Pancreas (tissue), 10 donors: ENCODE measurements around the gene TM7SF2. TPM values are rescaled to one million over a fixed set of nuclear protein-coding genes. Genes with fewer than 3 reads are reported as not detected.
A peak's percentile ranks its signal among the peaks of the same experiment; 100 is the strongest.

Experiments
- ATAC-seq, 4 donors: fragments of 200-7000 bp; cut with Tn5 transposase; one replicate each; pipeline versions ENCODE4 v1.8.0 to v1.9.1; 2020; ENCODE audit warnings: mild to moderate bottlenecking in 4 of 4, moderate library complexity in 4 of 4
- DNase-seq, 6 donors: peaks; one replicate each; pipeline ENCODE4 v3.0.0-alpha.2; 2020
- FAIRE-seq: peaks from 2 replicates; lab custom pipeline; 2012; peaks lifted over from hg19 to GRCh38; lab: Jason Lieb, UNC
- H3K27ac ChIP-seq, 4 donors: fragments of 200-600 bp; sonication (generic); 1 replicate in 3 of 4; 2 replicates in 1 of 4; pipeline versions ENCODE4 v1.5.0 to v1.8.0; 2020
- H3K27me3 ChIP-seq, 4 donors: fragments of 200-600 bp; one replicate each; pipeline ENCODE4 v1.8.0; 2021
- H3K36me3 ChIP-seq, 3 donors: fragments of 200-600 bp; sonication (generic) in 1 of 3; one replicate each; pipeline versions ENCODE4 v1.5.0 to v1.8.0; 2020 to 2021
- H3K4me1 ChIP-seq, 3 donors: fragments of 200-600 bp; one replicate each; pipeline ENCODE4 v1.8.0; 2021
- H3K4me3 ChIP-seq, 4 donors: fragments of 200-600 bp; sonication (generic) in 2 of 4; one replicate each; pipeline versions ENCODE4 v1.5.0 to v1.8.0; 2020 to 2021
- H3K9me3 ChIP-seq, 4 donors: fragments of 200-600 bp; one replicate each; pipeline ENCODE4 v1.8.0; 2021
- WGBS, 2 donors: extraction: QIAGEN DNeasy Blood & Tissue Kit; methylation state at CpG; one replicate each; pipeline ENCODE4 v1.1.7; 2013; 5-methylcytosine and 5-hydroxymethylcytosine counted together
- intact Hi-C, 3 donors: fragments of 100-400 bp; cut with DNase I; formaldehyde crosslinking; loops; one replicate each; pipeline versions ENCODE4 v1.11.1 to v1.14.2; 2022
- polyA plus RNA-seq, 2 donors: library from polyadenylated mRNA; stranded (reverse); fragments of 200-250 nt; gene quantifications; one replicate each; pipeline ENCODE4 v1.2.3, GENCODE V29; 2013
- total RNA-seq, 6 donors: library from RNA; stranded (reverse); fragmentation: NEBNext Ultra II Directional in 4 of 6; extraction: Animal tissue kit (Norgen Biotek cat#: 25700) in 4 of 6; gene quantifications; one replicate each; pipeline versions ENCODE4 v1.2.1 to v1.2.4, GENCODE V29; 2021 to 2023
- TF ChIP-seq, protein P1 (sequence below), 4 donors: fragments of 200-600 bp; sonication (generic) in 3 of 4; IDR thresholded peaks; one replicate each; pipeline versions ENCODE4 v1.5.0 to v1.8.0; 2021; ENCODE audit warnings: antibody characterized with exemption in 4 of 4
- donor health status: healthy with polysubstance abuse.
- donor health status: DM: no; HTN: no; CAD: no; lungs with moderate emphysema.
- donor health status: DM: no; HTN: no; CAD: no.
- donor health status: control.
- donor health status: control.
- donor health status: Bipolar disorder and iron deficiency.
- donor health status: DM: yes; HTN: yes; CAD: no.
- donor health status: DM: no; HTN: no; CAD: no.
- donor health status: DM: no; HTN: no; CAD: no.
- donor health status: DM: yes; HTN: yes; CAD: no.

The TM7SF2 gene
- total and polyA plus RNA-seq, 8 donors, result 12.8 to 203 (median 60.6) TPM

DNA sequence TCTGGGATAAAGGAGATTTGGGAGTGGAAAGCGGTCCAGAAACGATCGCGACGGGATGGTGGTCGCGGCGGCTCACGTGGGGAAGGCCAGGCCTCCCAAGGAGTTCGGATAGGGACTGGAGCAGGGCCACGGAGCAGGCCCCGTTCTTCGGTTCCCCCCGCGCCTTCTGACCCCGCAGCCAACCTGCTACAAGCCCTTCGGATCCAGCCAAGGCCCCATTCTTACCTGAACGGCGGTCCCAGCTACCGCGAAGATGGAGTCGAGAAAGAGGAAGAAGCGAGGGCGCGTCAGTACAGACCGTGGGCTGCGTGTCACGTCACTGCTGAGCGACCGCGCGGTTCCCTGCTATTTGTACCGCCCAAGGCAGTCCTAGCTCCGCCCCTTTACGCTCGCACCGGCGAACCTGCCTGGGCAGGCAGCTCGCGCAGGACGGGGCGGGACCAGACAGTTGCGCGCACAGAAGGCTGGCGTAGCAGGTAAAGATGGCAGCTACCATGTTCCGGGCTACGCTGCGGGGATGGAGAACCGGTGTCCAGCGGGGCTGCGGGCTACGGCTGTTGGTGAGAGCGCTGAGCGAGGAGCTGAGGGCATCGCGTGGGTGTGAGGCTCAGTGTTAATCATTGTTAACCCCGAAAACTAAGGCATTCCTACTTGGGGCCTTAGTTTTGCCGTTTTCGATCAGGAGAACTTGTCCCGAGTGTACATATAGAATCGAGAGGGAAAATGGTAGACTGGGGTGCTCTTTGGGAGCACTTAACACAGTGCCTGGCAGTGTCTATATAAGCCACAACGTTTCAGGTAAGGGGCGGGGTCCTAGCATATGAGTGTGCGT lies 10.4 kb downstream of the TM7SF2 start, which contains the start of the genes FAU and MRPL49:
TSS of gene FAU (minus strand) at position 270 of the 832 bp plus-strand sequence. CDS start 321 bp downstream, outside the sequence.
TSS of gene MRPL49 (plus strand) at position 457 of the 832 bp plus-strand sequence. CDS start at position 483, 26 bp downstream.
- Histone ChIP-seq H3K4me3 (peak within 1 kb of the TSS; percentile 63 to 95 (median 78)), H3K36me3 (peaks cover 3 to 36% (median 22%) of the 10 kb centered on the region in 3 donors), H3K27me3 (no peaks in the 10 kb centered on the region), H3K4me1 (peaks cover 3 to 13% (median 7%) of the 10 kb centered on the region in 3 donors), H3K9me3 (no peaks in the 10 kb centered on the region), H3K27ac (peak within 1 kb of the TSS; percentile 77 to 90 (median 84))
- FAIRE-seq, result no peak
- intact Hi-C loops, result no loop called here
- TF ChIP-seq, protein P1, sequence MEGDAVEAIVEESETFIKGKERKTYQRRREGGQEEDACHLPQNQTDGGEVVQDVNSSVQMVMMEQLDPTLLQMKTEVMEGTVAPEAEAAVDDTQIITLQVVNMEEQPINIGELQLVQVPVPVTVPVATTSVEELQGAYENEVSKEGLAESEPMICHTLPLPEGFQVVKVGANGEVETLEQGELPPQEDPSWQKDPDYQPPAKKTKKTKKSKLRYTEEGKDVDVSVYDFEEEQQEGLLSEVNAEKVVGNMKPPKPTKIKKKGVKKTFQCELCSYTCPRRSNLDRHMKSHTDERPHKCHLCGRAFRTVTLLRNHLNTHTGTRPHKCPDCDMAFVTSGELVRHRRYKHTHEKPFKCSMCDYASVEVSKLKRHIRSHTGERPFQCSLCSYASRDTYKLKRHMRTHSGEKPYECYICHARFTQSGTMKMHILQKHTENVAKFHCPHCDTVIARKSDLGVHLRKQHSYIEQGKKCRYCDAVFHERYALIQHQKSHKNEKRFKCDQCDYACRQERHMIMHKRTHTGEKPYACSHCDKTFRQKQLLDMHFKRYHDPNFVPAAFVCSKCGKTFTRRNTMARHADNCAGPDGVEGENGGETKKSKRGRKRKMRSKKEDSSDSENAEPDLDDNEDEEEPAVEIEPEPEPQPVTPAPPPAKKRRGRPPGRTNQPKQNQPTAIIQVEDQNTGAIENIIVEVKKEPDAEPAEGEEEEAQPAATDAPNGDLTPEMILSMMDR (IDR thresholded peaks at IDR 0.05), result no peak
- peak; percentile 79 to 89 (median 81) for ATAC-seq
- 0% methylated on average over 60 to 64 of the region's 64 CpGs for WGBS, 2 donors
- peak; percentile 98 to 99 (median 98) for DNase-seq

DNA sequence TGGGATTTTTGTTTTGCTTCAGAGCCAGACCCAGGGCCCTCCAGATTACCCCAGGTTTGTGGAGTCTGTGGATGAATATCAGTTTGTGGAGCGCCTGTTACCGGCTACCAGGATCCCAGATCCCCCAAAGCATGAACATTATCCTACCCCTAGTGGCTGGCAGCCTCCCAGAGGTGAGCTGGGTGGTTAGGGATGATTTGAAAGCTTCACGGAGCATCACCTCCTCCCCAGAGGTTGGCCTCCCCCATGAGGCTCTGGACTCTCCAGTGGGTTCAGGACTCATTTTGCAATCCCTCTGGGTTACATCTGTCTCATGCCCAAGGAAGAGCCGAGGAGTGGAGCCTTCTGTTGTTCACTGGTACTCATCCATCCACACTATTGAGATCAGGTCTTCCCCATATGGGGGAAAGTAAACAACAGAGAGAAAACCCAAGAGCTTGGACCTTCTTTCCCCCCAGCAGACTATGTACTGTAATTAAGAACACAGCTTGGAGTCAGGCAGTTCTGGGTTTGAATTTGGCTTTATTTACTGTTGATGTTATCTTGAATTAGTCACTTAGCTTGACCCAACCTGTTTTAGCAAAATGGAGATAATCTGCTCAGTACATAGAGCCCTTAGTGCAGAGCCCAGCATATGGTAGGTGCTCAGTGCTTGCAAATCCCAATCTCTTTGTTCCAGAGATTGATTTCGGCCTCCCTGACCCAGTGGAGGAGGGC lies 13.0 kb downstream of the TM7SF2 start:
- peak in 1 of 6 donors; percentile 2 for DNase-seq
- no peak overlapping the region for H3K27ac ChIP-seq
- WGBS, 2 donors, result 82 to 85% methylated on average over 5 of the region's 5 CpGs
- no peak for ATAC-seq
- intact Hi-C loops, result no loop called here
- FAIRE-seq, result no peak
- TF ChIP-seq, protein P1 (IDR thresholded peaks at IDR 0.05), result no peak
- H3K4me1 ChIP-seq, result peaks cover 3 to 13% (median 7%) of the 10 kb centered on the region in 3 donors
- H3K27me3 ChIP-seq, result no peaks in the 10 kb centered on the region
- no peak overlapping the region for H3K4me3 ChIP-seq
- H3K9me3 ChIP-seq, result no peaks in the 10 kb centered on the region
- peaks cover 7 to 52% (median 41%) of the 10 kb centered on the region in 3 donors for H3K36me3 ChIP-seq

DNA sequence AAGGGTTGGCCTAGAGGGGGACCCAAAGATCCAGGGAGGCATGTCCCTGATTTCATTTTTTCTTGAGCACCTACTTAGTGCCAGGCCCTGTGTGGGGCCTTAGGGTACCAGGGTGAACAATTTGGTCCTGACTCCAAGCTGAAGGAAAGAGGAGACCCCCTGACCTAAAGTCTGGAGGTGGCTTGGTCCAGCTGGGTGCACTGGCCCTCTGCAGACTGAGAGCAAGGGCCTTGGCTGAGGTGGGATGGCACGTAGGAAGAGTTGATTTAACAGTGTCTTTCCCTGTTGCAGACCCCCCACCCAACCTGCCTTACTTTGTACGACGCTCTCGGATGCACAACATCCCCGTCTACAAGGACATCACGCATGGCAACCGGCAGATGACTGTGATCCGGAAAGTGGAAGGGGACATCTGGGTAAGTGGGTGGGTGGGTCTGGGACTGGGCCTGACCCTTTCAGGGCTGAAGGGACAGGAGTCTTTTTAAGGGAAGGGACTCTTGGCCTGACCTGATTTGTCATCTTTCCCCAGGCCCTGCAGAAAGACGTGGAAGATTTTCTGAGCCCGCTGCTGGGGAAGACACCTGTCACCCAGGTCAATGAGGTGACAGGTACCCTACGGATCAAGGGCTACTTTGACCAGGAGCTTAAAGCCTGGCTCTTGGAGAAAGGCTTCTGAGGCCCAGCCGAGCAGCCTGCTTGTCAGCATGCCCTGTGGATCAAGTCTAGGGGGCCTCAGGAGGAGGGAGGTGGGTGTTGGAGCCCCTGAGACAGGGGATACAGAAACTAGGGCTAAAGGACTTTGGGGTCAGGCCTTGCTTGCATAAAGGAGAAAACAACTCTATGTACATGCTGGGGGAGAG lies 13.8 kb downstream of the TM7SF2 start:
- H3K4me3 ChIP-seq, result no peak overlapping the region
- no peak overlapping the region for H3K27ac ChIP-seq
- peaks cover 3 to 13% (median 7%) of the 10 kb centered on the region in 3 donors for H3K4me1 ChIP-seq
- FAIRE-seq, result no peak
- DNase-seq, result peak in 1 of 6 donors; percentile 20
- intact Hi-C loops, result no loop called here
- no peak for ATAC-seq
- peaks cover 6 to 55% (median 47%) of the 10 kb centered on the region in 3 donors for H3K36me3 ChIP-seq
- TF ChIP-seq, protein P1 (IDR thresholded peaks at IDR 0.05), result no peak
- H3K9me3 ChIP-seq, result no peaks in the 10 kb centered on the region
- H3K27me3 ChIP-seq, result no peaks in the 10 kb centered on the region
- 82 to 83% methylated on average over 12 of the region's 12 CpGs for WGBS, 2 donors

DNA sequence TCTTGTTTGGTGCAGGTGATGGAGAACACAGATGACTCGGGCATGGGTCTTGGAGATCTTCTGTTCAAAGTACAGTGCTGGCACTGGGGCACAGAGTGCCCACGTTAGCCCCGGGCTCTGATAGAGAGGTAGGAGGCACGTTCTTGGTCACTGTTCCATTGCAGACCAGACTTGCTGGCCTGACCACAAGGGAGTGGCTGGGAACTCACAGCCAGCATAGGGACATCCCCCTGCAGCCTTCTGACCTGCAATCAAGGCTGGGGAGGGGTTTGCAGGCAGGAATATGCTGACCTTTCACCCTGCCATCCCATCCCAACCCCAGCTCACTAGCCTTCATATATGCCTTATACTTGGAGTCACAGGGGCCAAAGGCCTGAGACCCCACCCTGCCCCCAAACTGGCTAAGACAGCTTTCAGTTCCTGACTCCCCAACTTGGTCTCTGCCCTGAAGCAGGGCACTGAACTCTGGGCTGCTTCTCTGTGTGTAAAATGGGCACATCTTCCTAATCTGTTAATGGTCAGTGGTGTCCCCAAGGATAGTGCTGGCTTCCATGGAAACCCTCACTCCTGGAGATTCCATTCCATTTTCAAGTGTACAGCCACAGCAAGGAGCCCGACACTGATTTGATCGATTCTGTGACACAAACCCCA lies 15.1 kb downstream of the TM7SF2 start:
- TF ChIP-seq, protein P1 (IDR thresholded peaks at IDR 0.05), result no peak
- H3K36me3 ChIP-seq, result peaks cover 6 to 62% (median 60%) of the 10 kb centered on the region in 3 donors
- peaks cover 0 to 10% (median 0%) of the 10 kb centered on the region in 3 donors for H3K4me1 ChIP-seq
- no peak for DNase-seq
- no peak for FAIRE-seq
- H3K27me3 ChIP-seq, result no peaks in the 10 kb centered on the region
- no peak overlapping the region for H3K4me3 ChIP-seq
- no peaks in the 10 kb centered on the region for H3K9me3 ChIP-seq
- 59 to 78% methylated on average over 6 of the region's 6 CpGs for WGBS, 2 donors
- intact Hi-C loops, result no loop called here
- no peak for ATAC-seq
- no peak overlapping the region for H3K27ac ChIP-seq
